Adipose tissue (tissue), 3 donors: Measurements from ENCODE around the gene FILIP1L. TPM values are rescaled to one million over a fixed set of nuclear protein-coding genes. Genes with fewer than 3 reads are reported as not detected.

Source experiments
- H3K27ac ChIP-seq: one replicate; pipeline ENCODE4 v1.5.1; 2013; ENCODE audit warnings: low read depth, low read length
- WGBS, 3 donors: extraction: QIAGEN DNeasy Blood & Tissue Kit; methylation state at CpG; one replicate each; pipeline ENCODE4 v1.1.7; 2013; 5-methylcytosine and 5-hydroxymethylcytosine counted together
- polyA plus RNA-seq, 3 donors: library from polyadenylated mRNA; stranded (reverse); fragments of 200-250 nt; gene quantifications; one replicate each; pipeline ENCODE4 v1.2.3, GENCODE V29; 2013
- donor health status: healthy with polysubstance abuse.
- donor health status: Bipolar disorder and iron deficiency.
- donor health status: healthy.

Gene FILIP1L
- polyA plus RNA-seq, 3 donors: 8.4 to 71.3 (median 27.2) TPM

- WGBS, 3 donors: 88 to 96% (median 96%) methylated on average over 4 of the region's 4 CpGs
- H3K27ac ChIP-seq: no peak overlapping the region
Observed at GRCh38 chr3:100003609-100004503, 110.4 kb downstream of the FILIP1L start.

- 50 to 55% (median 55%) methylated on average over 4 of the region's 4 CpGs for WGBS, 3 donors
- H3K27ac ChIP-seq: no peak overlapping the region
Observed at GRCh38 chr3:100002599-100003350, 111.5 kb downstream of the FILIP1L start.

- H3K27ac ChIP-seq: no peak overlapping the region
- WGBS, 3 donors: 85 to 96% (median 96%) methylated on average over 8 of the region's 8 CpGs
Observed at GRCh38 chr3:100001526-100002270, 112.6 kb downstream of the FILIP1L start.

- H3K27ac ChIP-seq: no peak overlapping the region
- 95 to 97% (median 96%) methylated on average over 3 of the region's 3 CpGs for WGBS, 3 donors
Observed at GRCh38 chr3:100001083-100001482, 113.2 kb downstream of the FILIP1L start.

- WGBS, 3 donors: 96 to 100% (median 98%) methylated on average over 2 of the region's 2 CpGs
- no peak overlapping the region for H3K27ac ChIP-seq
Observed at GRCh38 chr3:99999536-99999935, 114.8 kb downstream of the FILIP1L start.

GRCh38 chr3:99997293-99997692 lies 117.0 kb downstream of the FILIP1L start:
- 67 to 93% (median 81%) methylated on average over 2 of the region's 2 CpGs for WGBS, 3 donors
- no peak overlapping the region for H3K27ac ChIP-seq

GRCh38 chr3:99990179-99990578 lies 124.1 kb downstream of the FILIP1L start:
- WGBS, 3 donors: 96 to 100% (median 96%) methylated on average over 1 of the region's 1 CpG
- no peak overlapping the region for H3K27ac ChIP-seq

- no peak overlapping the region for H3K27ac ChIP-seq
- 55 to 89% (median 87%) methylated on average over 2 of the region's 2 CpGs for whole genome bisulfite sequencing, 3 donors
Observed at GRCh38 chr3:99984668-99985067, 129.6 kb downstream of the FILIP1L start.

- no peak overlapping the region for H3K27ac ChIP-seq
Observed at GRCh38 chr3:99984139-99984538, 130.2 kb downstream of the FILIP1L start.

- whole genome bisulfite sequencing, 3 donors: 98 to 100% (median 99%) methylated on average over 2 of the region's 2 CpGs
- no peak overlapping the region for H3K27ac ChIP-seq
Observed at GRCh38 chr3:99982650-99983049, 131.7 kb downstream of the FILIP1L start.

- 94 to 97% (median 96%) methylated on average over 1 of the region's 1 CpG for WGBS, 3 donors
- no peak overlapping the region for H3K27ac ChIP-seq
Observed at GRCh38 chr3:99981138-99981537, 133.2 kb downstream of the FILIP1L start.

- 94 to 99% (median 96%) methylated on average over 3 of the region's 3 CpGs for WGBS, 3 donors
- H3K27ac ChIP-seq: no peak overlapping the region
Observed at GRCh38 chr3:99980606-99981005, 133.7 kb downstream of the FILIP1L start.

- no peak overlapping the region for H3K27ac ChIP-seq
- 96 to 100% (median 96%) methylated on average over 1 of the region's 1 CpG for whole genome bisulfite sequencing, 3 donors
Observed at GRCh38 chr3:99978221-99978620, 136.1 kb downstream of the FILIP1L start.

- no peak overlapping the region for H3K27ac ChIP-seq
Observed at GRCh38 chr3:99976584-99976983, 137.7 kb downstream of the FILIP1L start.

GRCh38 chr3:99974989-99975388 lies 139.3 kb downstream of the FILIP1L start:
- WGBS, 3 donors: 85 to 96% (median 91%) methylated on average over 2 of the region's 2 CpGs
- no peak overlapping the region for H3K27ac ChIP-seq

GRCh38 chr3:99972380-99973104 lies 141.8 kb downstream of the FILIP1L start:
- 86 to 92% (median 90%) methylated on average over 8 of the region's 8 CpGs for WGBS, 3 donors
- H3K27ac ChIP-seq: no peak overlapping the region

GRCh38 chr3:99971761-99972160 lies 142.5 kb downstream of the FILIP1L start:
- WGBS, 3 donors: 94 to 97% (median 94%) methylated on average over 3 of the region's 3 CpGs
- no peak overlapping the region for H3K27ac ChIP-seq

- WGBS, 3 donors: 88 to 97% (median 94%) methylated on average over 1 of the region's 1 CpG
- H3K27ac ChIP-seq: no peak overlapping the region
Observed at GRCh38 chr3:99970198-99970597, 144.1 kb downstream of the FILIP1L start.
